ENCODE results near the gene PARP4. TPM values are rescaled to one million over a fixed set of nuclear protein-coding genes. Genes with fewer than 3 reads are reported as not detected.
"Not testable (repeated sequence)": the region's sequence is repeated elsewhere in the genome, so short reads cannot be mapped to it uniquely, and the experiment has no call there.

Gene PARP4
- polyA plus RNA-seq, 1 experiment: 73.9 TPM

DNA sequence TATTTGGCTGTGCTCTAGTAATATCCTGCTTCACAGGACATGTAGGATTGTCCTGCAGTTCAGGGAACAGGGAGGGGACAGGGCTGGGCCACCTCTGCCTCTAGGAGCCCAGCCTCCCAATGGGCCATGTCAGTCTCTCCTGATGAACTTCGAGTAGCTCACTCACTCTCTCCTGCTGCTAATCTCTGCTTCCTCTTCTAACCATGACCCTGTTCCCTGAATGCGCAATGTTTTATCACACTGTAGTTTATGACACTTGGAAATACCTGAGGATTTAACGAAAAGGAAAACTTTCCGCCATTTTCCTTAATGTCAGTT lies 9.2 kb downstream of the PARP4 start:
- H3K27ac ChIP-seq (ENCODE audit: low read depth, low read length): no peak overlapping the region
- TF ChIP-seq, protein P1, sequence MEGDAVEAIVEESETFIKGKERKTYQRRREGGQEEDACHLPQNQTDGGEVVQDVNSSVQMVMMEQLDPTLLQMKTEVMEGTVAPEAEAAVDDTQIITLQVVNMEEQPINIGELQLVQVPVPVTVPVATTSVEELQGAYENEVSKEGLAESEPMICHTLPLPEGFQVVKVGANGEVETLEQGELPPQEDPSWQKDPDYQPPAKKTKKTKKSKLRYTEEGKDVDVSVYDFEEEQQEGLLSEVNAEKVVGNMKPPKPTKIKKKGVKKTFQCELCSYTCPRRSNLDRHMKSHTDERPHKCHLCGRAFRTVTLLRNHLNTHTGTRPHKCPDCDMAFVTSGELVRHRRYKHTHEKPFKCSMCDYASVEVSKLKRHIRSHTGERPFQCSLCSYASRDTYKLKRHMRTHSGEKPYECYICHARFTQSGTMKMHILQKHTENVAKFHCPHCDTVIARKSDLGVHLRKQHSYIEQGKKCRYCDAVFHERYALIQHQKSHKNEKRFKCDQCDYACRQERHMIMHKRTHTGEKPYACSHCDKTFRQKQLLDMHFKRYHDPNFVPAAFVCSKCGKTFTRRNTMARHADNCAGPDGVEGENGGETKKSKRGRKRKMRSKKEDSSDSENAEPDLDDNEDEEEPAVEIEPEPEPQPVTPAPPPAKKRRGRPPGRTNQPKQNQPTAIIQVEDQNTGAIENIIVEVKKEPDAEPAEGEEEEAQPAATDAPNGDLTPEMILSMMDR (IDR thresholded peaks at IDR 0.05; ENCODE audit: low read depth, low read length): no peak
- H3K9me3 ChIP-seq (ENCODE audit: control insufficient read depth, insufficient read depth, low read length): peaks cover 18% of the 10 kb centered on the region; the same call in 1 of the 2 replicates
- H3K27me3 ChIP-seq (ENCODE audit: control insufficient read depth, insufficient read depth, low read length): no peaks in the 10 kb centered on the region
- no peak for DNase-seq (ENCODE audit: low read depth, low spot score)
- no peak overlapping the region for H3K4me3 ChIP-seq (ENCODE audit: low read depth, low read length)
- POLR2A ChIA-PET: interaction anchor here (1.2 kb wide), 1 partner anchor 9 kb away, joined by 7 read pairs; the partner anchor contains the start of gene PARP4
- CTCF ChIA-PET: no interaction called here

DNA sequence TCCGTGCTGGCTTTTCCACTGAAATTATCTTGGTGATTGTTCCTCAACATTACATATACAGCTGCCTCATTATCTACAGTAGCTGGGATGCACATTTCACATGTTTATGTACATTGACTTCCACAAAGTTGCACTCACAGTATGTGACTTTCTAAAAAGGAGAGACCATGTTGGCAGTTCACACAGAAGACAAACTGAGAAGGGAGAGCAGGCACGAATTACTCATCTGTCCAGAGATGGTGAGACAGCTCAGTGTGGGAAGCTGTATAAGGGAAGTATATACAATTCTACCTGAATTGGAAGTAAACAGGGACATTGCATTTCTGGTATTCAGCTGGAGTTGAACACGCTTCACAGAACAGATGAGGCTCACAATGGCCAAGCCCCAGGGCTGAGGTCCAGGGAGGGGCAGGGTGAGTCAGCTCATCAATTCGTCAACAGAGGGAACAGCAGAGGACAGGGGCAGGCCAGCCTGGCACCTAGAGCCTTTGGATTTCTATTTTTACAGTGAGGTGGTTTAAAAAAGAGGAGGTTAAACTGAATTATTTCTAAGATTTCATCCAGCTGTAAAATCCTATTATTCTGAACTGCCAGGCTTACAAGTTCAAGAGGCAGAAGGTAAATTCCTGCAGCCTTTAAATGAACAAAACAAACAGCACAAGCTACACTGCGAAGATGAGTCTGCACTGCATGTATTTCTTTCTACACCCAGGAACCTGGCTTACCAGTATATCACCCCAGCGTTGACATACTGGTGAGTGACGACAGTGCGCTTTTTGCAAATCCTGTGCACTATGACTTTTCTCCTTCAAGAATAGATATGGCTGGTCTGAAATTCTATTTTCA lies 9.8 kb downstream of the PARP4 start:
- ChIA-PET POLR2A (interaction anchor here (1.2 kb wide), 1 partner anchor 9 kb away, joined by 7 read pairs; the partner anchor contains the start of gene PARP4), CTCF (no interaction called here)
- H3K27me3 ChIP-seq (ENCODE audit: control insufficient read depth, insufficient read depth, low read length): no peaks in the 10 kb centered on the region
- no peak for DNase-seq (ENCODE audit: low read depth, low spot score)
- no peak overlapping the region for H3K27ac ChIP-seq (ENCODE audit: low read depth, low read length)
- H3K9me3 ChIP-seq (ENCODE audit: control insufficient read depth, insufficient read depth, low read length): peaks cover 18% of the 10 kb centered on the region; the same call in 1 of the 2 replicates
- TF ChIP-seq, protein P1 (IDR thresholded peaks at IDR 0.05; ENCODE audit: low read depth, low read length): no peak
- no peak overlapping the region for H3K4me3 ChIP-seq (ENCODE audit: low read depth, low read length)

DNA sequence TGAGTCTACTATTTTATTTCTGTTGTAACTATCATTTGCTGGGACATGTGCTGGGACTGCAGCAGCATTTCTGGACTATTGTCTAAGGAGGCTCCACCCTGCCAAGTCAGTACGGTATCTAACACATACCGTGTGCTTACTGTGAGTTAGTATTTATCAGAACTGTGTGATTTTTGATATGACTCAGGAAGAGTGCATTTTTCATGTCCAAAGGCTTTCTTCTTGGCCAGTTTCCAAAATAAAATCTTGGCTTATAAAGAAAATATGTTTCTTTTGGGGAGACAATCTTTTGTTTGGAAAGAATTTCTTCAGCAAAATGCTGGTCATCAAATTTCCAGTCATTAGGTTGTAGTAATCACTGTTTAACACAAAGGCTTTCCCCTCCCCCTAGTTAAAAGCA lies 11.6 kb downstream of the PARP4 start:
- Histone ChIP-seq H3K27ac (ENCODE audit: low read depth, low read length) (no peak overlapping the region), H3K4me3 (ENCODE audit: low read depth, low read length) (no peak overlapping the region), H3K9me3 (ENCODE audit: control insufficient read depth, insufficient read depth, low read length) (peaks cover 6% of the 10 kb centered on the region; the same call in 1 of the 2 replicates), H3K27me3 (ENCODE audit: control insufficient read depth, insufficient read depth, low read length) (no peaks in the 10 kb centered on the region)
- CTCF ChIA-PET: no interaction called here
- TF ChIP-seq, protein P1 (IDR thresholded peaks at IDR 0.05; ENCODE audit: low read depth, low read length): no peak
- POLR2A ChIA-PET: no interaction called here
- DNase-seq (ENCODE audit: low read depth, low spot score): no peak

DNA sequence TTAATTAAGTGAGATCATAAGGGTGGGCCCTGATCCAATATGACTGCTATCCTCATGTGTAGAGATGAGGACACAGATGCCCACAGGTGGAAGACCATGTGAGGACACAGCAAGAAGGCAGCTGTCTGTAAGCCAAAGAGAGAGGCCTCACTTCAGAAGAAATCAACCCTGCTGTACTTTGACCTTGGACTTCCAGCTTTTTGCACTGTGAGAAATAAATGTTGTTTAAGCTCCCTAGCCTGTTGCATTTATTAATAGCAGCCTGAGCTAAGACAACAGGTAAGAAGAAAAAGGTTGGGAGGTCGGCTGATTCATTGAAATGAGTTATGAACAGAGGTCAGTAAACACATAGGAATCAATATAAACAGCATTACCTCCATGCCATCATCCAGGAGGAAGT lies 14.8 kb downstream of the PARP4 start:
- ChIA-PET POLR2A (no interaction called here), CTCF (no interaction called here)
- H3K9me3 ChIP-seq (ENCODE audit: control insufficient read depth, insufficient read depth, low read length): no peaks in the 10 kb centered on the region
- no peaks in the 10 kb centered on the region for H3K27me3 ChIP-seq (ENCODE audit: control insufficient read depth, insufficient read depth, low read length)
- H3K27ac ChIP-seq (ENCODE audit: low read depth, low read length): no peak overlapping the region
- H3K4me3 ChIP-seq (ENCODE audit: low read depth, low read length): no peak overlapping the region
- DNase-seq (ENCODE audit: low read depth, low spot score): no peak
- TF ChIP-seq, protein P1 (IDR thresholded peaks at IDR 0.05; ENCODE audit: low read depth, low read length): no peak

DNA sequence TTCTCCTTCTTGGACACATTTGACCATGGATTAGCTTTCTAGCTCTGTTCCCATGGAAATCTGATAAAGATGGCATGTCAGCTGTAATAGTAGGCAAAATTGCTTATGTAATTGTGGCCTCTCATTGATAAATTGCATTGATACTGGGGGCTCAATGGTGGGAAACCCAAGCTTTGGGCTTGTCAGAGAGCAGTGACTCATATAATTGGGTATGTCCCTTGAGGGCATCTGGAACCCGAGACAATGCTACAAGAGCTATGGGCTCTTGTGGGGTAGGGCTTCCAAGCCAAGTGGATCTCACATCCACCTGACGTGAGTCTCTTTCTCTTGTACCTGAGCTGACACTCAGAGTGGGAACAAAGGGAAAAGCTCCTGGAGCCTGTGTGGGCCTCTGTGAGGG lies 16.3 kb downstream of the PARP4 start:
- DNase-seq (ENCODE audit: low read depth, low spot score); H3K4me3 ChIP-seq (ENCODE audit: low read depth, low read length); H3K27ac ChIP-seq (ENCODE audit: low read depth, low read length); H3K9me3 ChIP-seq (ENCODE audit: control insufficient read depth, insufficient read depth, low read length); H3K27me3 ChIP-seq (ENCODE audit: control insufficient read depth, insufficient read depth, low read length); POLR2A ChIA-PET: not testable (repeated sequence)
- CTCF ChIA-PET: interaction anchor here (0.6 kb wide), 1 partner anchor 182 kb away, joined by 4 read pairs; no protein-coding TSS in a partner anchor
